Measurements from ENCODE around the gene VGLL1.

GRCh38 chrX:136580316-136580715 is 48.3 kb downstream of the VGLL1 start:
- TF ChIP-seq, protein P1, sequence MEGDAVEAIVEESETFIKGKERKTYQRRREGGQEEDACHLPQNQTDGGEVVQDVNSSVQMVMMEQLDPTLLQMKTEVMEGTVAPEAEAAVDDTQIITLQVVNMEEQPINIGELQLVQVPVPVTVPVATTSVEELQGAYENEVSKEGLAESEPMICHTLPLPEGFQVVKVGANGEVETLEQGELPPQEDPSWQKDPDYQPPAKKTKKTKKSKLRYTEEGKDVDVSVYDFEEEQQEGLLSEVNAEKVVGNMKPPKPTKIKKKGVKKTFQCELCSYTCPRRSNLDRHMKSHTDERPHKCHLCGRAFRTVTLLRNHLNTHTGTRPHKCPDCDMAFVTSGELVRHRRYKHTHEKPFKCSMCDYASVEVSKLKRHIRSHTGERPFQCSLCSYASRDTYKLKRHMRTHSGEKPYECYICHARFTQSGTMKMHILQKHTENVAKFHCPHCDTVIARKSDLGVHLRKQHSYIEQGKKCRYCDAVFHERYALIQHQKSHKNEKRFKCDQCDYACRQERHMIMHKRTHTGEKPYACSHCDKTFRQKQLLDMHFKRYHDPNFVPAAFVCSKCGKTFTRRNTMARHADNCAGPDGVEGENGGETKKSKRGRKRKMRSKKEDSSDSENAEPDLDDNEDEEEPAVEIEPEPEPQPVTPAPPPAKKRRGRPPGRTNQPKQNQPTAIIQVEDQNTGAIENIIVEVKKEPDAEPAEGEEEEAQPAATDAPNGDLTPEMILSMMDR (IDR thresholded peaks at IDR 0.05 in 8 of 11, conservative IDR thresholded peaks at IDR 0.05 in 3 of 11): no peak
- TF ChIP-seq POLR2A (IDR thresholded peaks at IDR 0.05) (no peak), POLR2AphosphoS5 (IDR thresholded peaks at IDR 0.05) (no peak)

Measured in spleen (tissue), 7 donors.